Endothelial cell of umbilical vein (primary cell): ENCODE data around the gene CEP72.

Source experiments
- EZH2 ChIP-seq: IDR thresholded peaks from 2 replicates; pipeline ENCODE4 v1.6.1; 2012; ENCODE audit warnings: borderline replicate concordance, low read depth, mild to moderate bottlenecking, moderate library complexity, low read length, inconsistent platforms; ENCODE audit not compliant: severe bottlenecking
- JUN ChIP-seq: IDR thresholded peaks from 2 replicates; pipeline ENCODE4 v1.6.1; 2011; ENCODE audit warnings: borderline replicate concordance, low read depth; ENCODE audit not compliant: insufficient read length, insufficient read depth
- MYC ChIP-seq: IDR thresholded peaks from one replicate; pipeline ENCODE4 v1.6.1; 2011; ENCODE audit warnings: mild to moderate bottlenecking, low read depth, low read length
- POLR2A ChIP-seq: IDR thresholded peaks from 2 replicates; pipeline ENCODE4 v1.6.1; 2012; ENCODE audit warnings: low read depth, mild to moderate bottlenecking, control low read depth, low read length
- POLR2AphosphoS5 ChIP-seq: IDR thresholded peaks from 2 replicates; pipeline ENCODE4 v1.6.1; 2012; ENCODE audit warnings: low read depth, mild to moderate bottlenecking, control low read depth, low read length, moderate library complexity; ENCODE audit not compliant: insufficient read depth
- TF ChIP-seq, protein P1 (sequence below), 2 donors: IDR thresholded peaks; 1 replicate in 1 of 2; 2 replicates in 1 of 2; pipeline ENCODE4 v1.5.1; 2011; ENCODE audit warnings: low read length in 2 of 2, mild to moderate bottlenecking in 2 of 2, moderate library complexity in 2 of 2, control low read depth in 1 of 2, inconsistent platforms in 1 of 2, low read depth in 1 of 2; ENCODE audit not compliant: insufficient read depth in 1 of 2; ENCODE audit errors: extremely low read depth in 1 of 2
- TF ChIP-seq, protein P2 (sequence below): IDR thresholded peaks from 2 replicates; pipeline ENCODE4 v1.6.1; 2011; ENCODE audit not compliant: insufficient read depth, insufficient read length

GRCh38 chr5:660491-661030 is 48.4 kb downstream of the CEP72 start:
- TF ChIP-seq EZH2 (no peak), POLR2A (no peak), POLR2AphosphoS5 (no peak), MYC (no peak), JUN (no peak)
- TF ChIP-seq, protein P1, sequence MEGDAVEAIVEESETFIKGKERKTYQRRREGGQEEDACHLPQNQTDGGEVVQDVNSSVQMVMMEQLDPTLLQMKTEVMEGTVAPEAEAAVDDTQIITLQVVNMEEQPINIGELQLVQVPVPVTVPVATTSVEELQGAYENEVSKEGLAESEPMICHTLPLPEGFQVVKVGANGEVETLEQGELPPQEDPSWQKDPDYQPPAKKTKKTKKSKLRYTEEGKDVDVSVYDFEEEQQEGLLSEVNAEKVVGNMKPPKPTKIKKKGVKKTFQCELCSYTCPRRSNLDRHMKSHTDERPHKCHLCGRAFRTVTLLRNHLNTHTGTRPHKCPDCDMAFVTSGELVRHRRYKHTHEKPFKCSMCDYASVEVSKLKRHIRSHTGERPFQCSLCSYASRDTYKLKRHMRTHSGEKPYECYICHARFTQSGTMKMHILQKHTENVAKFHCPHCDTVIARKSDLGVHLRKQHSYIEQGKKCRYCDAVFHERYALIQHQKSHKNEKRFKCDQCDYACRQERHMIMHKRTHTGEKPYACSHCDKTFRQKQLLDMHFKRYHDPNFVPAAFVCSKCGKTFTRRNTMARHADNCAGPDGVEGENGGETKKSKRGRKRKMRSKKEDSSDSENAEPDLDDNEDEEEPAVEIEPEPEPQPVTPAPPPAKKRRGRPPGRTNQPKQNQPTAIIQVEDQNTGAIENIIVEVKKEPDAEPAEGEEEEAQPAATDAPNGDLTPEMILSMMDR (IDR thresholded peaks at IDR 0.05; ENCODE audit: extremely low read depth in 1 of 2, insufficient read depth in 1 of 2, low read depth in 1 of 2, low read length in 2 of 2) = no peak
- TF ChIP-seq, protein P2, sequence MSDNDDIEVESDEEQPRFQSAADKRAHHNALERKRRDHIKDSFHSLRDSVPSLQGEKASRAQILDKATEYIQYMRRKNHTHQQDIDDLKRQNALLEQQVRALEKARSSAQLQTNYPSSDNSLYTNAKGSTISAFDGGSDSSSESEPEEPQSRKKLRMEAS = no peak
